H1 (cell line): ENCODE data around the gene TECPR2. TPM values are rescaled to one million over a fixed set of nuclear protein-coding genes. Genes with fewer than 3 reads are reported as not detected.

Source experiments
- CTCF ChIA-PET: fragments of 300-600 bp; sonication (Branson Sonifier 250); formaldehyde crosslinking; loops from one replicate; lab custom pipeline; 2021; ENCODE audit not compliant: partially characterized antibody; lab: Charles Lee
- POLR2A ChIA-PET: fragments of 300-600 bp; sonication (Branson Sonifier 250); formaldehyde crosslinking; loops from one replicate; lab custom pipeline; 2021; ENCODE audit warnings: inconsistent platforms; ENCODE audit not compliant: partially characterized antibody; lab: Charles Lee
- DNase-seq, 2 experiments: peaks; one replicate each; pipeline versions ENCODE4 v3.0.0 to v3.0.0-alpha.2; 2010 to 2022; ENCODE audit warnings: low spot score in 2 of 2, low read depth in 1 of 2, mixed read lengths in 1 of 2
- FAIRE-seq: peaks from 2 replicates; lab custom pipeline; 2011; peaks lifted over from hg19 to GRCh38; lab: Jason Lieb, UNC
- H2AFZ ChIP-seq: 2 replicates; pipeline ENCODE4 v1.8.1; 2012; ENCODE audit warnings: low read length, inconsistent platforms
- H2AK5ac ChIP-seq: 2 replicates; pipeline ENCODE4 v1.6.1; 2013; ENCODE audit warnings: low read depth, low read length
- H2BK120ac ChIP-seq: replicated peaks from 2 replicates; pipeline ENCODE3; 2013; ENCODE audit warnings: low read depth, low read length, inconsistent platforms
- H2BK12ac ChIP-seq: 2 replicates; pipeline ENCODE4 v1.6.1; 2013; ENCODE audit warnings: low read depth, low read length
- H2BK15ac ChIP-seq: 2 replicates; pipeline ENCODE4 v1.6.1; 2013; ENCODE audit warnings: low read length
- H2BK20ac ChIP-seq: 2 replicates; pipeline ENCODE4 v1.6.1; 2013; ENCODE audit warnings: low read length
- H2BK5ac ChIP-seq: 2 replicates; pipeline ENCODE4 v1.6.1; 2013; ENCODE audit warnings: low read depth, low read length
- H3K14ac ChIP-seq: 2 replicates; pipeline ENCODE4 v1.6.1; 2013; ENCODE audit warnings: inconsistent platforms; ENCODE audit not compliant: insufficient read length
- H3K18ac ChIP-seq: 2 replicates; pipeline ENCODE4 v1.6.1; 2013; ENCODE audit warnings: low read length; ENCODE audit errors: extremely low read depth
- H3K23ac ChIP-seq: 2 replicates; pipeline ENCODE4 v1.6.1; 2013; ENCODE audit warnings: inconsistent platforms; ENCODE audit not compliant: insufficient read length
- H3K23me2 ChIP-seq: 2 replicates; pipeline ENCODE4 v1.6.1; 2013; ENCODE audit warnings: low read depth, low read length
- H3K27ac ChIP-seq: 2 replicates; pipeline ENCODE4 v1.6.1; 2011; ENCODE audit warnings: low read depth, low read length, inconsistent platforms
- H3K27me3 ChIP-seq, 4 experiments: replicated peaks in 1 of 4; 1 replicate in 1 of 4; 2 replicates in 3 of 4; pipeline versions ENCODE4 v1.6.1 to v1.8.1; 2011 to 2013; ENCODE audit warnings: low read length in 3 of 4, mild to moderate bottlenecking in 3 of 4, inconsistent platforms in 2 of 4, mixed read lengths in 2 of 4, moderate library complexity in 1 of 4; ENCODE audit not compliant: control insufficient read depth in 3 of 4, insufficient read depth in 3 of 4; ENCODE audit errors: extremely low read depth in 1 of 4
- H3K36me3 ChIP-seq, 4 experiments: 2 replicates each; pipeline versions ENCODE4 v1.6.1 to v1.8.1; 2011 to 2013; ENCODE audit warnings: mild to moderate bottlenecking in 4 of 4, low read length in 3 of 4, moderate library complexity in 2 of 4, control low read depth in 1 of 4, inconsistent platforms in 1 of 4; ENCODE audit not compliant: insufficient read depth in 4 of 4, control insufficient read depth in 2 of 4
- H3K4ac ChIP-seq: replicated peaks from 2 replicates; pipeline ENCODE3; 2013; ENCODE audit warnings: low read length, low read depth, mixed read lengths, inconsistent platforms; ENCODE audit not compliant: insufficient read length
- H3K4me1 ChIP-seq, 4 experiments: replicated peaks in 1 of 4; 1 replicate in 1 of 4; 2 replicates in 3 of 4; pipeline versions ENCODE4 v1.6.1 to v1.8.1; 2011 to 2013; ENCODE audit warnings: low read length in 3 of 4, inconsistent platforms in 2 of 4, mixed read lengths in 1 of 4; ENCODE audit not compliant: insufficient read depth in 4 of 4, control insufficient read depth in 3 of 4
- H3K4me2 ChIP-seq, 2 experiments: 2 replicates each; pipeline versions ENCODE4 v1.6.1 to v1.8.1; 2011 to 2013; ENCODE audit warnings: low read depth in 2 of 2, low read length in 2 of 2, control low read depth in 1 of 2, inconsistent platforms in 1 of 2, mild to moderate bottlenecking in 1 of 2; ENCODE audit not compliant: insufficient read depth in 1 of 2
- H3K4me3 ChIP-seq, 4 experiments: fragments of 200-600, 300-600 bp in 1 of 4; sonication (generic), shearing (Covaris generic), sonication (Bioruptor Twin) in 1 of 4; 2 replicates each; pipeline versions ENCODE4 v1.5.1 to v1.8.1; 2011 to 2016; ENCODE audit warnings: low read length in 4 of 4, low read depth in 3 of 4, control low read depth in 2 of 4, inconsistent platforms in 2 of 4, mild to moderate bottlenecking in 2 of 4, mixed read lengths in 1 of 4, moderate library complexity in 1 of 4; ENCODE audit not compliant: insufficient read depth in 2 of 4; ENCODE audit errors: extremely low read depth in 1 of 4
- H3K56ac ChIP-seq: replicated peaks from 2 replicates; pipeline ENCODE3; 2013; ENCODE audit warnings: low read depth, mild to moderate bottlenecking, mixed read lengths, low read length, inconsistent platforms; ENCODE audit not compliant: insufficient read length
- H3K79me1 ChIP-seq: 2 replicates; pipeline ENCODE4 v1.6.1; 2013; ENCODE audit warnings: low read depth, low read length, control low read depth
- H3K79me2 ChIP-seq, 2 experiments: 2 replicates each; pipeline versions ENCODE4 v1.6.1 to v1.8.1; 2012 to 2013; ENCODE audit warnings: low read length in 2 of 2, mild to moderate bottlenecking in 2 of 2, inconsistent platforms in 1 of 2; ENCODE audit not compliant: insufficient read depth in 2 of 2, control insufficient read depth in 1 of 2
- H3K9ac ChIP-seq, 4 experiments: replicated peaks in 1 of 4; 1 replicate in 1 of 4; 2 replicates in 3 of 4; pipeline versions ENCODE4 v1.6.1 to v1.8.1; 2011 to 2013; ENCODE audit warnings: low read depth in 3 of 4, low read length in 3 of 4, control low read depth in 2 of 4, mild to moderate bottlenecking in 2 of 4, moderate library complexity in 2 of 4, inconsistent platforms in 1 of 4; ENCODE audit errors: extremely low read depth in 1 of 4
- H3K9me3 ChIP-seq, 2 experiments: 2 replicates each; pipeline versions ENCODE4 v1.6.1 to v1.8.1; 2012 to 2013; ENCODE audit warnings: mild to moderate bottlenecking in 2 of 2, moderate library complexity in 2 of 2, control low read depth in 1 of 2, inconsistent platforms in 1 of 2, low read depth in 1 of 2, low read length in 1 of 2, mixed read lengths in 1 of 2; ENCODE audit not compliant: insufficient read depth in 2 of 2
- H4K20me1 ChIP-seq, 2 experiments: replicated peaks in 1 of 2; 2 replicates each; pipeline versions ENCODE3 to v1.8.1; 2011 to 2013; ENCODE audit warnings: inconsistent platforms in 2 of 2, low read length in 2 of 2, mild to moderate bottlenecking in 1 of 2; ENCODE audit not compliant: insufficient read depth in 2 of 2, control insufficient read depth in 1 of 2
- H4K5ac ChIP-seq: 2 replicates; pipeline ENCODE4 v1.6.1; 2013; ENCODE audit warnings: low read length, low read depth, mixed read lengths, inconsistent platforms; ENCODE audit not compliant: insufficient read length
- H4K8ac ChIP-seq: 2 replicates; pipeline ENCODE4 v1.8.0; 2013; ENCODE audit warnings: mild to moderate bottlenecking, moderate library complexity, low read length, inconsistent platforms; ENCODE audit not compliant: insufficient read depth; ENCODE audit errors: extremely low read depth
- H4K91ac ChIP-seq: replicated peaks from 2 replicates; pipeline ENCODE3; 2013; ENCODE audit warnings: low read length, mixed read lengths, inconsistent platforms; ENCODE audit not compliant: insufficient read length
- TAF1 ChIP-seq: IDR thresholded peaks from 2 replicates; pipeline ENCODE4 v1.6.1; 2011; ENCODE audit warnings: mild to moderate bottlenecking, low read depth, low read length
- WGBS, 2 experiments: shearing (Covaris generic) in 1 of 2; methylation state at CpG; one replicate each; pipeline versions ENCODE4 v1.1.6 to v1.1.7; 2013 to 2015; ENCODE audit warnings: low lambda C conversion rate in 2 of 2, mixed read lengths in 2 of 2, inconsistent platforms in 1 of 2, low coverage in 1 of 2, missing lambda C conversion rate in 1 of 2; ENCODE audit not compliant: insufficient replicate concordance in 2 of 2, insufficient coverage in 1 of 2, insufficient read length in 1 of 2; ENCODE audit errors: extremely low coverage in 1 of 2, missing lambda C conversion rate in 1 of 2; 5-methylcytosine and 5-hydroxymethylcytosine counted together
- polyA plus RNA-seq, 7 experiments: library from polyadenylated mRNA; depleted of rRNA in 3 of 7; stranded (reverse) in 5 of 7; unstranded in 2 of 7; fragments of >200 nt in 5 of 7; fragments of 200-250 nt in 2 of 7; gene quantifications; 1 replicate in 5 of 7; 2 replicates in 1 of 7; 4 replicates in 1 of 7; pipeline versions ENCODE4 v1.2.1 to v1.2.3, GENCODE V29; 2011 to 2013; ENCODE audit warnings: missing spikeins in 2 of 7, mixed read lengths in 2 of 7
- total RNA-seq: library from RNA; stranded (reverse); fragmentation: NEBNext Ultra II Directional; extraction: Animal tissue kit (Norgen Biotek cat#: 25700); gene quantifications from 2 replicates; pipeline ENCODE4 v1.2.1, GENCODE V29; 2021

The TECPR2 gene
- total and polyA plus RNA-seq, 2 of the 8 experiments (the other 6 are each of a cell fraction or from before 2014, with no cell fraction given) = 6.8 to 19.4 TPM

GRCh38 chr14:102452302-102452701 is 89.6 kb downstream of the TECPR2 start:
- Histone ChIP-seq H3K9me3 (no peaks in the 10 kb centered on the region), H3K14ac (no peak overlapping the region), H3K4me1 (no peaks in the 10 kb centered on the region), H2BK20ac (no peak overlapping the region), H4K20me1 (peaks cover 0 to 2% of the 10 kb centered on the region in 2 experiments), H4K5ac (no peak overlapping the region), H2AK5ac (no peak overlapping the region), H2BK12ac (no peak overlapping the region), H2BK120ac (no peak overlapping the region), H3K23me2 (no peaks in the 10 kb centered on the region), H2BK5ac (no peak overlapping the region; the same call in 1 of the 2 replicates), H4K8ac (no peak overlapping the region), H3K9ac (no peak overlapping the region), H3K18ac (no peak overlapping the region), H2BK15ac (no peak overlapping the region), H3K4ac (no peak overlapping the region), H3K27ac (no peak overlapping the region), H3K36me3 (peaks cover 4 to 12% (median 8%) of the 10 kb centered on the region in 4 experiments; a peak in 6 of 8 replicates), H3K4me3 (no peak overlapping the region), H3K27me3 (no peaks in the 10 kb centered on the region), H3K4me2 (no peak overlapping the region), H3K79me2 (no peaks in the 10 kb centered on the region), H4K91ac (no peak overlapping the region), H3K56ac (no peak overlapping the region), H2AFZ (no peak overlapping the region), H3K23ac (no peak overlapping the region), H3K79me1 (no peaks in the 10 kb centered on the region)
- no peak for FAIRE-seq
- WGBS, 2 experiments = 98% methylated on average over 24 of the region's 24 CpGs; no CpG with 5 or more reads in 1 of the 2 experiments
- CTCF ChIA-PET = interaction anchor here (1.4 to 2.0 kb wide), 3 partner anchors 13 to 46 kb away, joined by 4 to 5 read pairs (median 4); no protein-coding TSS in a partner anchor
- TF ChIP-seq TAF1 = no peak
- POLR2A ChIA-PET = interaction anchor here (0.9 to 1.0 kb wide), 2 partner anchors 17 to 21 kb away, joined by 3 read pairs; no protein-coding TSS in a partner anchor
- DNase-seq = no peak
